WTC11 (cell line): ENCODE results near the gene CLDN19. TPM values are rescaled to one million over a fixed set of nuclear protein-coding genes. Genes with fewer than 3 reads are reported as not detected.

Experiments
- ATAC-seq: fragments of 200-7000 bp; cut with Tn5 transposase; 2 replicates; pipeline ENCODE4 v1.10.0; 2021; ENCODE audit warnings: mild to moderate bottlenecking, moderate library complexity
- CTCF ChIA-PET: fragments of 300-600 bp; sonication (Branson Sonifier 250); formaldehyde crosslinking; loops from one replicate; lab custom pipeline; 2021; ENCODE audit warnings: antibody characterized with exemption; lab: Charles Lee
- POLR2A ChIA-PET: fragments of 350-600 bp; sonication (Branson Sonifier 250); formaldehyde crosslinking; loops from one replicate; lab custom pipeline; 2021; ENCODE audit warnings: antibody characterized with exemption; lab: Charles Lee
- DNase-seq: peaks from one replicate; pipeline ENCODE4 v3.0.0; 2021; ENCODE audit warnings: low spot score
- H3K27ac Mint-ChIP-seq: 2 replicates; pipeline ENCODE4 v1.8.0; 2021; ENCODE audit warnings: mixed read lengths
- H3K27me3 Mint-ChIP-seq: 2 replicates; pipeline ENCODE4 v1.8.0; 2021; ENCODE audit warnings: low read depth, mild to moderate bottlenecking, moderate library complexity, mixed read lengths
- H3K36me3 Mint-ChIP-seq: 2 replicates; pipeline ENCODE4 v1.8.0; 2021; ENCODE audit warnings: mixed read lengths
- H3K4me1 Mint-ChIP-seq: 2 replicates; pipeline ENCODE4 v1.8.0; 2022; ENCODE audit warnings: mixed read lengths
- H3K4me3 Mint-ChIP-seq: 2 replicates; pipeline ENCODE4 v1.8.0; 2021; ENCODE audit warnings: mild to moderate bottlenecking, moderate library complexity, mixed read lengths
- H3K9me3 Mint-ChIP-seq: 2 replicates; pipeline ENCODE4 v1.8.0; 2021; ENCODE audit warnings: mixed read lengths
- GRHL2 ChIP-seq: fragments of 250-450 bp; sonication (Bioruptor Pico); IDR thresholded peaks from 2 replicates; pipeline ENCODE4 v1.8.0; 2022; ENCODE audit warnings: mild to moderate bottlenecking, moderate library complexity; ENCODE audit not compliant: insufficient replicate concordance, severe bottlenecking
- JAZF1 ChIP-seq: fragments of 250-450 bp; sonication (Bioruptor Pico); IDR thresholded peaks from 2 replicates; pipeline ENCODE4 v1.9.0; 2021; ENCODE audit warnings: moderate library complexity, mild to moderate bottlenecking, inconsistent platforms
- ZNF121 ChIP-seq: sonication (generic); formaldehyde crosslinking; IDR thresholded peaks from 2 replicates; pipeline ENCODE4 v1.8.0; 2023; ENCODE audit warnings: missing genetic modification reagents
- ZNF396 ChIP-seq: fragments of 250-450 bp; sonication (Bioruptor Pico); IDR thresholded peaks from 2 replicates; pipeline ENCODE4 v1.8.0; 2021; ENCODE audit warnings: mild to moderate bottlenecking, moderate library complexity, borderline replicate concordance
- total RNA-seq: library from RNA; stranded (reverse); gene quantifications from 3 replicates; pipeline ENCODE4 v1.2.3, GENCODE V29; 2021
- TF ChIP-seq, protein P1 (sequence below): fragments of 250-450 bp; sonication (Bioruptor Pico); conservative IDR thresholded peaks from 2 replicates; pipeline ENCODE4 v1.9.0; 2021; ENCODE audit warnings: mild to moderate bottlenecking
- TF ChIP-seq, protein P2 (sequence below): sonication (generic); formaldehyde crosslinking; IDR thresholded peaks from 2 replicates; pipeline ENCODE4 v1.8.1; 2022; ENCODE audit warnings: low read depth, missing genetic modification reagents, borderline replicate concordance
- TF ChIP-seq, protein P3 (sequence below): sonication (generic); formaldehyde crosslinking; IDR thresholded peaks from 2 replicates; pipeline ENCODE4 v1.8.1; 2023; ENCODE audit warnings: mild to moderate bottlenecking, missing genetic modification reagents, moderate library complexity
- TF ChIP-seq, protein P4 (sequence below): fragments of 250-450 bp; sonication (Bioruptor Pico); IDR thresholded peaks from 2 replicates; pipeline ENCODE4 v2.1.2; 2022; ENCODE audit warnings: mild to moderate bottlenecking, moderate library complexity
- TF ChIP-seq, protein P5 (sequence below): fragments of 250-450 bp; sonication (Bioruptor Pico); IDR thresholded peaks from 2 replicates; pipeline ENCODE4 v1.9.0; 2021; ENCODE audit warnings: mild to moderate bottlenecking
- TF ChIP-seq, protein P6 (sequence below): sonication (generic); formaldehyde crosslinking; conservative IDR thresholded peaks from 2 replicates; pipeline ENCODE4 v1.8.1; 2022; ENCODE audit warnings: mild to moderate bottlenecking, missing genetic modification reagents
- TF ChIP-seq, protein P7 (sequence below): sonication (generic); formaldehyde crosslinking; IDR thresholded peaks from 2 replicates; pipeline ENCODE4 v1.8.0; 2022; ENCODE audit warnings: mild to moderate bottlenecking, missing genetic modification reagents
- TF ChIP-seq, protein P8 (sequence below): sonication (generic); formaldehyde crosslinking; conservative IDR thresholded peaks from 2 replicates; pipeline ENCODE4 v1.8.1; 2023; ENCODE audit warnings: mild to moderate bottlenecking, low read depth, missing genetic modification reagents, moderate library complexity

The CLDN19 gene
- total RNA-seq, 1 experiment from 2014 or later, result 8.1 TPM

DNA sequence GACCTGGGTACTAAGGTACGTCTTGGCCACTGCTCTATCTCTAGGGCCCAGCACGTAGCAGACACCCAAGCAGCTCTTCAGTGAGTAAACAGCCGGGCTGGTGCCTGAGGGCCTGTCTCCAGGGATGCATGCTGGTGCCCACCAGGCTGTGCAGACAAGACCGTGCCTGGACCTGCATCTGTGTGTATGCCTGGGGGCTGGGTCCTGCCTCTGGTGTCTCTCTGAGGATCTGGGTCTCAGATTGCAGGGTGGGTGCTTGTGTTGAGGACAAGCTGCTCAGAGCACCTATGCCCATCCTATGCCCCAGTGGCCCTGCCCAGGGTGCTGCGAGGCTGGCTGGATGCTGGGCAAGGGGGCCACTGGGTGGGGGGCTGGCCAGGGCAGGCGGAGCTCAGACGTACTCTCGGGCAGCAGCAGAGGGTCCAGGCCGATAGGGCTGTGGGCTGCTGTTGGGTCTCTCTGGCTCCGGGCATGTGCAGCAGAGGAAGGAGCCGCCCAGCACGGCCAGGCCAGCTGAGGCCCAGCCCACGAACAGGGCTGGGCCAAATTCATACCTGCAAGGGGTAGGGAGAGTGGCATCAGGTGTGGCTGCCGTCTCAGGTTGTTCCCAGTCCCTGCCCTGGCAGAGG lies 4.4 kb downstream of the CLDN19 start (continued):
- TF ChIP-seq, protein P1, sequence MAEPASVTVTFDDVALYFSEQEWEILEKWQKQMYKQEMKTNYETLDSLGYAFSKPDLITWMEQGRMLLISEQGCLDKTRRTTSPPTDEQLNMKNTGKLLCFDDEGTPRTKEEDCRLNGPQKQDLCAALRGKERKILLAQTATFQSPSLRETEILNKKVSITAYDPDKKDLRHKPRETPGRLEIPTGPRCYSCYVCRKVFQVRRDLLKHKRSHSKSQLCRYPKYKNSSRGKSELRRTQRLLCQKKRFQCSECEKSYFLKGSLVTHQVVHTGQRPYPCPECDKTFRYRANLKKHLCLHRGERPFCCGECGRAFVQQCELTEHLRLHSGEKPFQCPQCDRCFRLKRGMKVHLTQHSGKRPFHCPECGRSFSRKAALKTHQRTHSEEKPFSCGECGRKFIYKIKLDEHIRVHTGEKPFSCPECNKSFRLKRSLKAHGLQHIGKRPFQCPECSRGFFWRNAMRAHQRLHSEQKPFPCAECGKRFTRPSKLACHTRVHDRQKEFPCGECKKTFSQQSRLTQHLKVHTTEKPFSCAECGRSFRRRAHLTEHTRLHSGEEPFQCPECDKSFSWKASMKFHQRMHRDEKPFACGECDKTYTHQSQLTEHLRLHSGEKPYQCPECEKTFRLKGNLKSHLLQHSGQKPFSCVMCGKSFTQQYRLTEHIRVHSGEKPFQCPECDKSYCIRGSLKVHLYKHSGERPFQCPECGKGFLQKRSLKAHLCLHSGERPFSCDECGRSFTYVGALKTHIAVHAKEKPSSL (CRISPR knock-in tag), result no peak
- TF ChIP-seq ZNF121 (CRISPR knock-in tag), result no peak
- TF ChIP-seq, protein P2, sequence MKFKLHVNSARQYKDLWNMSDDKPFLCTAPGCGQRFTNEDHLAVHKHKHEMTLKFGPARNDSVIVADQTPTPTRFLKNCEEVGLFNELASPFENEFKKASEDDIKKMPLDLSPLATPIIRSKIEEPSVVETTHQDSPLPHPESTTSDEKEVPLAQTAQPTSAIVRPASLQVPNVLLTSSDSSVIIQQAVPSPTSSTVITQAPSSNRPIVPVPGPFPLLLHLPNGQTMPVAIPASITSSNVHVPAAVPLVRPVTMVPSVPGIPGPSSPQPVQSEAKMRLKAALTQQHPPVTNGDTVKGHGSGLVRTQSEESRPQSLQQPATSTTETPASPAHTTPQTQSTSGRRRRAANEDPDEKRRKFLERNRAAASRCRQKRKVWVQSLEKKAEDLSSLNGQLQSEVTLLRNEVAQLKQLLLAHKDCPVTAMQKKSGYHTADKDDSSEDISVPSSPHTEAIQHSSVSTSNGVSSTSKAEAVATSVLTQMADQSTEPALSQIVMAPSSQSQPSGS (CRISPR knock-in tag), result no peak
- TF ChIP-seq, protein P3, sequence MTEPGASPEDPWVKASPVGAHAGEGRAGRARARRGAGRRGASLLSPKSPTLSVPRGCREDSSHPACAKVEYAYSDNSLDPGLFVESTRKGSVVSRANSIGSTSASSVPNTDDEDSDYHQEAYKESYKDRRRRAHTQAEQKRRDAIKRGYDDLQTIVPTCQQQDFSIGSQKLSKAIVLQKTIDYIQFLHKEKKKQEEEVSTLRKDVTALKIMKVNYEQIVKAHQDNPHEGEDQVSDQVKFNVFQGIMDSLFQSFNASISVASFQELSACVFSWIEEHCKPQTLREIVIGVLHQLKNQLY (CRISPR knock-in tag), result no peak

DNA sequence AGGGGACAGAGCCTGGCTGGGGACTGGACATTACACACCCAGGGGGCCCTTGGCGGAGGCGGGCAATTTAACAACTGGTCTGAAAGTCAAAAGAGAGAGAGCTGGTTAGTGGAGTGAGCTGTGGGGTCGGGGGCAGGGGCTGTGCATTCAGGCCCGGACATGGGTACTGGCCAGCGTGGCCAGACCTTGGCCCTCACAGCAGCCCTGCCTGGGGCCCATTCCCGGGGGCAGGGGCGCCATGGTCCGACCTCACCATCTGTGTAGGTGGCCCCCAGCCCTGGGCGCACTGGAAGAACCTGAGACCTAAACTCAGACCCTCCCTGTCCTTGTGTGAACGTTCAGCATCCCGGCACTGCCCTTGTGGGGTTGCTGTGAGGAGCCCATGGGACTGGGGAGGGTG lies 5.0 kb downstream of the CLDN19 start:
- no peaks in the 10 kb centered on the region for H3K36me3 Mint-ChIP-seq
- no peak overlapping the region for H3K4me3 Mint-ChIP-seq
- H3K9me3 Mint-ChIP-seq, result no peaks in the 10 kb centered on the region
- POLR2A ChIA-PET, result interaction anchor here (0.6 kb wide), 2 partner anchors 13 to 37 kb away, joined by 3 to 5 read pairs; no protein-coding TSS in a partner anchor
- no peak overlapping the region for H3K27ac Mint-ChIP-seq
- TF ChIP-seq, protein P4, sequence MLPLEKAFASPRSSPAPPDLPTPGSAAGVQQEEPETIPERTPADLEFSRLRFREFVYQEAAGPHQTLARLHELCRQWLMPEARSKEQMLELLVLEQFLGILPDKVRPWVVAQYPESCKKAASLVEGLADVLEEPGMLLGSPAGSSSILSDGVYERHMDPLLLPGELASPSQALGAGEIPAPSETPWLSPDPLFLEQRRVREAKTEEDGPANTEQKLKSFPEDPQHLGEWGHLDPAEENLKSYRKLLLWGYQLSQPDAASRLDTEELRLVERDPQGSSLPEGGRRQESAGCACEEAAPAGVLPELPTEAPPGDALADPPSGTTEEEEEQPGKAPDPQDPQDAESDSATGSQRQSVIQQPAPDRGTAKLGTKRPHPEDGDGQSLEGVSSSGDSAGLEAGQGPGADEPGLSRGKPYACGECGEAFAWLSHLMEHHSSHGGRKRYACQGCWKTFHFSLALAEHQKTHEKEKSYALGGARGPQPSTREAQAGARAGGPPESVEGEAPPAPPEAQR, result no peak
- TF ChIP-seq, protein P5, sequence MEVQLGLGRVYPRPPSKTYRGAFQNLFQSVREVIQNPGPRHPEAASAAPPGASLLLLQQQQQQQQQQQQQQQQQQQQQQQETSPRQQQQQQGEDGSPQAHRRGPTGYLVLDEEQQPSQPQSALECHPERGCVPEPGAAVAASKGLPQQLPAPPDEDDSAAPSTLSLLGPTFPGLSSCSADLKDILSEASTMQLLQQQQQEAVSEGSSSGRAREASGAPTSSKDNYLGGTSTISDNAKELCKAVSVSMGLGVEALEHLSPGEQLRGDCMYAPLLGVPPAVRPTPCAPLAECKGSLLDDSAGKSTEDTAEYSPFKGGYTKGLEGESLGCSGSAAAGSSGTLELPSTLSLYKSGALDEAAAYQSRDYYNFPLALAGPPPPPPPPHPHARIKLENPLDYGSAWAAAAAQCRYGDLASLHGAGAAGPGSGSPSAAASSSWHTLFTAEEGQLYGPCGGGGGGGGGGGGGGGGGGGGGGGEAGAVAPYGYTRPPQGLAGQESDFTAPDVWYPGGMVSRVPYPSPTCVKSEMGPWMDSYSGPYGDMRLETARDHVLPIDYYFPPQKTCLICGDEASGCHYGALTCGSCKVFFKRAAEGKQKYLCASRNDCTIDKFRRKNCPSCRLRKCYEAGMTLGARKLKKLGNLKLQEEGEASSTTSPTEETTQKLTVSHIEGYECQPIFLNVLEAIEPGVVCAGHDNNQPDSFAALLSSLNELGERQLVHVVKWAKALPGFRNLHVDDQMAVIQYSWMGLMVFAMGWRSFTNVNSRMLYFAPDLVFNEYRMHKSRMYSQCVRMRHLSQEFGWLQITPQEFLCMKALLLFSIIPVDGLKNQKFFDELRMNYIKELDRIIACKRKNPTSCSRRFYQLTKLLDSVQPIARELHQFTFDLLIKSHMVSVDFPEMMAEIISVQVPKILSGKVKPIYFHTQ (CRISPR knock-in tag), result no peak
- no peak for TF ChIP-seq JAZF1
- TF ChIP-seq, protein P6, sequence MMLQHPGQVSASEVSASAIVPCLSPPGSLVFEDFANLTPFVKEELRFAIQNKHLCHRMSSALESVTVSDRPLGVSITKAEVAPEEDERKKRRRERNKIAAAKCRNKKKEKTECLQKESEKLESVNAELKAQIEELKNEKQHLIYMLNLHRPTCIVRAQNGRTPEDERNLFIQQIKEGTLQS (CRISPR knock-in tag), result no peak
- TF ChIP-seq, protein P7, sequence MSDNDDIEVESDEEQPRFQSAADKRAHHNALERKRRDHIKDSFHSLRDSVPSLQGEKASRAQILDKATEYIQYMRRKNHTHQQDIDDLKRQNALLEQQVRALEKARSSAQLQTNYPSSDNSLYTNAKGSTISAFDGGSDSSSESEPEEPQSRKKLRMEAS (CRISPR knock-in tag), result no peak
- TF ChIP-seq, all 79 proteins: peak for 0
- Mint-ChIP-seq H3K4me1 (peaks cover 30% of the 10 kb centered on the region), H3K27me3 (no peaks in the 10 kb centered on the region)
- ATAC-seq (no peak), DNase-seq (no peak)
- CTCF ChIA-PET, result interaction anchor here (1.0 to 2.7 kb wide), 4 partner anchors 12 to 157 kb away, joined by 3 to 14 read pairs (median 8); no protein-coding TSS in a partner anchor

DNA sequence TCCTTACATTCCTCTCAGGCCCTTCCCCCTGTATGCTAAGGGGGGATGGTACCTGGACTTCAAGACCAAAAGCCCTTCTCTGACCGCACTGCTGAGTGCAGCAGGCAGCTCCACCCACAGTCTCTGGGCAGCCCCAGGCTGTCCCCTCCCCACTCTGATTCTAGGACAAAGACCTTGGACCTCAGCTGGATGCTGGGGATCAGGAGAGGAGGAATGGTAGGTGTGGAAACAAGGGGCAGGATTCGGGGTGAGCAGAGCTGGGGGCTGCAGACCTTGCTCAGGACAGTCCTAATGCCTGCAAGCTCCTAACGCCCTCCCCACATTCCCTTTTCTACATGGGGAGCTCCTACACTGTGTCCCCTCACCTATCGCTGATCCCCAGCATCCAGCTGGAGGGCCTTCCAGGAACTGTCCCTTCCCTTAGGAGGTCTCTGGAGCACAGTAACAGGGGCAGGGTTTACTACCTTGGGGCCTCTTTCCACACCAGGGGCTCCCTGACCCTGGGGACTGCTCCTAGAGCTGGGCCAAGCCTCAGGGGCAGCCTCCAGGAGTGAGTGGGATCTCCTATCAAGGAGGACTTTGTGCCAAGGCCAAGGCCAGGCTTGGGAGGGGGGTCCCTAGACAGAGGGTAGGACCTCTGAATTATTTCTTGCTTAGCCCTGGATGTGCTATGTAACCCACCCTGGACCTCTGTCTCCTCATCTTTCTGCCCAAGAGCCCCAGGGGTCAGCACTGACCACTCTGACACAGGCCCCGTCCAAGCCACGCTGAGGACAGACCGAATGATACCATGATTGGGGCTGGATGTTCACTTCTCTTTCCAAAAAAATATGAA lies 5.6 kb downstream of the CLDN19 start:
- ChIA-PET POLR2A (interaction anchor here (0.6 to 0.9 kb wide), 2 partner anchors 12 to 32 kb away, joined by 3 read pairs; no protein-coding TSS in a partner anchor), CTCF (interaction anchor here (1.0 to 2.7 kb wide), 4 partner anchors 13 to 156 kb away, joined by 3 to 14 read pairs (median 8); no protein-coding TSS in a partner anchor)
- DNase-seq (no peak), ATAC-seq (peak; percentile 15; the same call in 1 of the 2 replicates)
- TF ChIP-seq GRHL2 (CRISPR knock-in tag), result no peak
- TF ChIP-seq, protein P8, sequence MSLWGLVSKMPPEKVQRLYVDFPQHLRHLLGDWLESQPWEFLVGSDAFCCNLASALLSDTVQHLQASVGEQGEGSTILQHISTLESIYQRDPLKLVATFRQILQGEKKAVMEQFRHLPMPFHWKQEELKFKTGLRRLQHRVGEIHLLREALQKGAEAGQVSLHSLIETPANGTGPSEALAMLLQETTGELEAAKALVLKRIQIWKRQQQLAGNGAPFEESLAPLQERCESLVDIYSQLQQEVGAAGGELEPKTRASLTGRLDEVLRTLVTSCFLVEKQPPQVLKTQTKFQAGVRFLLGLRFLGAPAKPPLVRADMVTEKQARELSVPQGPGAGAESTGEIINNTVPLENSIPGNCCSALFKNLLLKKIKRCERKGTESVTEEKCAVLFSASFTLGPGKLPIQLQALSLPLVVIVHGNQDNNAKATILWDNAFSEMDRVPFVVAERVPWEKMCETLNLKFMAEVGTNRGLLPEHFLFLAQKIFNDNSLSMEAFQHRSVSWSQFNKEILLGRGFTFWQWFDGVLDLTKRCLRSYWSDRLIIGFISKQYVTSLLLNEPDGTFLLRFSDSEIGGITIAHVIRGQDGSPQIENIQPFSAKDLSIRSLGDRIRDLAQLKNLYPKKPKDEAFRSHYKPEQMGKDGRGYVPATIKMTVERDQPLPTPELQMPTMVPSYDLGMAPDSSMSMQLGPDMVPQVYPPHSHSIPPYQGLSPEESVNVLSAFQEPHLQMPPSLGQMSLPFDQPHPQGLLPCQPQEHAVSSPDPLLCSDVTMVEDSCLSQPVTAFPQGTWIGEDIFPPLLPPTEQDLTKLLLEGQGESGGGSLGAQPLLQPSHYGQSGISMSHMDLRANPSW, result no peak
- no peak for TF ChIP-seq ZNF396
- Mint-ChIP-seq H3K9me3 (no peaks in the 10 kb centered on the region), H3K4me3 (no peak overlapping the region), H3K27me3 (no peaks in the 10 kb centered on the region), H3K27ac (no peak overlapping the region), H3K36me3 (no peaks in the 10 kb centered on the region), H3K4me1 (peaks cover 26% of the 10 kb centered on the region)
